Measurements from ENCODE around the gene MATN3. TPM values are rescaled to one million over a fixed set of nuclear protein-coding genes. Genes with fewer than 3 reads are reported as not detected.
A peak's percentile ranks its signal among the peaks of the same experiment; 100 is the strongest.

The MATN3 gene
- total and polyA plus RNA-seq, 2 of the 13 experiments (the other 11 are each of a cell fraction or from before 2014, with no cell fraction given) = 36.1 to 208 TPM

DNA sequence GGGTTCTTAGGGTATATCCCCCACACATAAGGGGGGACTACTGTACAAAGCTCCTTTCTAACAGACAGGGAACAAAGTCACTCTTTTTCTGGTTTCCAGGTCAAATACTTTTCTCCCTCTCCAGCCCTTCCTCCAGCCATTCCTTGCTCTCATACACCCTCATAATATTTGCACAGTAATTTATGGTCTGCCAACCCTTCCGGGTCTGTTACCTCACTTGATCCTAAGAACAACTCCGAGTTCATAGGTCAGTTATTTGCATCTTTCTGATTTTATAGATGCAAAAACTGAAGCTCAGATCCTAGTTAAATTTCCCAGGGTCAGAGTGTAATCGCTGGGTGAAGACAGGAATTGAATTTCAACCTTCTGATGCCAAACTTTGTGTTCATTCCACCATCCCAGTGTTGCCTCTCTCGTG, 14.8 kb upstream of the MATN3 start (continued):
- TF ChIP-seq HNF1B (CRISPR knock-in tag; IDR thresholded peaks at IDR 0.05) (no peak), ZNF333 (CRISPR knock-in tag; IDR thresholded peaks at IDR 0.05; ENCODE audit: borderline replicate concordance) (no peak), GPN1 (CRISPR knock-in tag; IDR thresholded peaks at IDR 0.05; ENCODE audit: borderline replicate concordance) (no peak), ZHX1 (CRISPR knock-in tag; IDR thresholded peaks at IDR 0.05; ENCODE audit: low read depth) (no peak), ZSCAN9 (CRISPR knock-in tag; IDR thresholded peaks at IDR 0.05; ENCODE audit: borderline replicate concordance) (peak; percentile 75; the same call in 1 of the 2 replicates), NCOA1 (CRISPR knock-in tag; IDR thresholded peaks at IDR 0.05) (no peak), TIGD3 (CRISPR knock-in tag; IDR thresholded peaks at IDR 0.05; ENCODE audit: borderline replicate concordance) (no peak), MYPOP (CRISPR knock-in tag; IDR thresholded peaks at IDR 0.05) (peak; percentile 33; the same call in 1 of the 2 replicates), PRMT3 (CRISPR knock-in tag; IDR thresholded peaks at IDR 0.05; ENCODE audit: borderline replicate concordance, low read depth) (no peak), NCOA2 (CRISPR knock-in tag; IDR thresholded peaks at IDR 0.05) (peak; percentile 89), ZNF446 (CRISPR knock-in tag; IDR thresholded peaks at IDR 0.05) (no peak)
- TF ChIP-seq, protein P1, sequence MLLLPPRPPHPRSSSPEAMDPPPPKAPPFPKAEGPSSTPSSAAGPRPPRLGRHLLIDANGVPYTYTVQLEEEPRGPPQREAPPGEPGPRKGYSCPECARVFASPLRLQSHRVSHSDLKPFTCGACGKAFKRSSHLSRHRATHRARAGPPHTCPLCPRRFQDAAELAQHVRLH (CRISPR knock-in tag; IDR thresholded peaks at IDR 0.05; ENCODE audit: borderline replicate concordance, low read depth) = peak; percentile 50; the same call in 1 of the 2 replicates
- TF ChIP-seq, protein P2, sequence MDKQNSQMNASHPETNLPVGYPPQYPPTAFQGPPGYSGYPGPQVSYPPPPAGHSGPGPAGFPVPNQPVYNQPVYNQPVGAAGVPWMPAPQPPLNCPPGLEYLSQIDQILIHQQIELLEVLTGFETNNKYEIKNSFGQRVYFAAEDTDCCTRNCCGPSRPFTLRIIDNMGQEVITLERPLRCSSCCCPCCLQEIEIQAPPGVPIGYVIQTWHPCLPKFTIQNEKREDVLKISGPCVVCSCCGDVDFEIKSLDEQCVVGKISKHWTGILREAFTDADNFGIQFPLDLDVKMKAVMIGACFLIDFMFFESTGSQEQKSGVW (CRISPR knock-in tag; IDR thresholded peaks at IDR 0.05; ENCODE audit: borderline replicate concordance) = no peak
- TF ChIP-seq, protein P3, sequence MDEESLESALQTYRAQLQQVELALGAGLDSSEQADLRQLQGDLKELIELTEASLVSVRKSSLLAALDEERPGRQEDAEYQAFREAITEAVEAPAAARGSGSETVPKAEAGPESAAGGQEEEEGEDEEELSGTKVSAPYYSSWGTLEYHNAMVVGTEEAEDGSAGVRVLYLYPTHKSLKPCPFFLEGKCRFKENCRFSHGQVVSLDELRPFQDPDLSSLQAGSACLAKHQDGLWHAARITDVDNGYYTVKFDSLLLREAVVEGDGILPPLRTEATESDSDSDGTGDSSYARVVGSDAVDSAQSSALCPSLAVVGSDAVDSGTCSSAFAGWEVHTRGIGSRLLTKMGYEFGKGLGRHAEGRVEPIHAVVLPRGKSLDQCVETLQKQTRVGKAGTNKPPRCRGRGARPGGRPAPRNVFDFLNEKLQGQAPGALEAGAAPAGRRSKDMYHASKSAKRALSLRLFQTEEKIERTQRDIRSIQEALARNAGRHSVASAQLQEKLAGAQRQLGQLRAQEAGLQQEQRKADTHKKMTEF (CRISPR knock-in tag; IDR thresholded peaks at IDR 0.05) = peak; percentile 68

Data from HepG2 (cell line).